PFSK-1 (cell line): Measurements from ENCODE around the gene LPIN2.

ENCODE experiments used
- POLR2AphosphoS5 ChIP-seq: IDR thresholded peaks from 2 replicates; pipeline ENCODE4 v1.6.1; 2012; ENCODE audit warnings: low read depth, mild to moderate bottlenecking, control low read depth, low read length, moderate library complexity
- TAF1 ChIP-seq: IDR thresholded peaks from 2 replicates; pipeline ENCODE4 v1.6.1; 2012; ENCODE audit warnings: low read length, control low read depth, borderline replicate concordance; ENCODE audit not compliant: insufficient read depth

DNA sequence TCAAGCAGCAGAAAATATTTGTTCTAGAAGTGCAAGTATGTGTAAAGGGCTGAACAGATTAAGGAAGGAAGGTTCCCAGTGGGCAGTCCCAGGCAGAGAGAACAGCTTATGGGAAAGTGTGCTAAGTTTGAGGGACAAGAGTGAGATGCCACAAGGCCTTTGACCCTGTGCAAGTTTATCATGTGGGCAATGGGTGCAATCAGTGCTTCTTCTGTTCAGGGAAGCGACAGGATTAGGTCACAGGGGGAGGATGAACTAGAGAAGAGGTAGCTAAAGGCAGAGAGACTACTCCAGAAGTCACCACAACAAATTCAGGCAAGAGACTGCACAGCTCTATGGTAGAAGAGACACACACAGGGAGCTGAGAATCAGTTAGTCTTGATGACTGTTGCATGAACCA lies 44.3 kb downstream of the LPIN2 start:
- TF ChIP-seq TAF1 (no peak), POLR2AphosphoS5 (no peak)
